WTC11 (cell line): ENCODE results near the gene ADAMTS12. TPM values are rescaled to one million over a fixed set of nuclear protein-coding genes. Genes with fewer than 3 reads are reported as not detected.

Experiments used
- ATAC-seq: fragments of 200-7000 bp; cut with Tn5 transposase; 2 replicates; pipeline ENCODE4 v1.10.0; 2021; ENCODE audit warnings: mild to moderate bottlenecking, moderate library complexity
- CTCF ChIA-PET: fragments of 300-600 bp; sonication (Branson Sonifier 250); formaldehyde crosslinking; loops from one replicate; lab custom pipeline; 2021; ENCODE audit warnings: antibody characterized with exemption; lab: Charles Lee
- POLR2A ChIA-PET: fragments of 350-600 bp; sonication (Branson Sonifier 250); formaldehyde crosslinking; loops from one replicate; lab custom pipeline; 2021; ENCODE audit warnings: antibody characterized with exemption; lab: Charles Lee
- DNase-seq: peaks from one replicate; pipeline ENCODE4 v3.0.0; 2021; ENCODE audit warnings: low spot score
- H3K27ac Mint-ChIP-seq: 2 replicates; pipeline ENCODE4 v1.8.0; 2021; ENCODE audit warnings: mixed read lengths
- H3K27me3 Mint-ChIP-seq: 2 replicates; pipeline ENCODE4 v1.8.0; 2021; ENCODE audit warnings: low read depth, mild to moderate bottlenecking, moderate library complexity, mixed read lengths
- H3K36me3 Mint-ChIP-seq: 2 replicates; pipeline ENCODE4 v1.8.0; 2021; ENCODE audit warnings: mixed read lengths
- H3K4me1 Mint-ChIP-seq: 2 replicates; pipeline ENCODE4 v1.8.0; 2022; ENCODE audit warnings: mixed read lengths
- H3K4me3 Mint-ChIP-seq: 2 replicates; pipeline ENCODE4 v1.8.0; 2021; ENCODE audit warnings: mild to moderate bottlenecking, moderate library complexity, mixed read lengths
- H3K9me3 Mint-ChIP-seq: 2 replicates; pipeline ENCODE4 v1.8.0; 2021; ENCODE audit warnings: mixed read lengths
- ARID4B ChIP-seq: sonication (generic); formaldehyde crosslinking; IDR thresholded peaks from 2 replicates; pipeline ENCODE4 v1.8.0; 2023; ENCODE audit warnings: missing genetic modification reagents, mild to moderate bottlenecking, borderline replicate concordance
- ATF1 ChIP-seq: sonication (generic); formaldehyde crosslinking; IDR thresholded peaks from 2 replicates; pipeline ENCODE4 v1.8.1; 2023; ENCODE audit warnings: mild to moderate bottlenecking, moderate library complexity, missing genetic modification reagents
- E2F5 ChIP-seq: sonication (generic); formaldehyde crosslinking; IDR thresholded peaks from 2 replicates; pipeline ENCODE4 v1.8.1; 2022; ENCODE audit warnings: mild to moderate bottlenecking, moderate library complexity, missing genetic modification reagents
- EMX1 ChIP-seq: fragments of 250-450 bp; sonication (Bioruptor Pico); IDR thresholded peaks from 2 replicates; pipeline ENCODE4 v1.8.0; 2021; ENCODE audit warnings: mild to moderate bottlenecking
- FOXJ3 ChIP-seq: sonication (generic); formaldehyde crosslinking; IDR thresholded peaks from 2 replicates; pipeline ENCODE4 v1.9.0; 2021; ENCODE audit warnings: missing genetic modification reagents, mild to moderate bottlenecking, borderline replicate concordance
- GTF2I ChIP-seq: fragments of 250-450 bp; sonication (Bioruptor Pico); conservative IDR thresholded peaks from 2 replicates; pipeline ENCODE4 v1.4.0; 2021; ENCODE audit warnings: mild to moderate bottlenecking
- MLX ChIP-seq: sonication (generic); formaldehyde crosslinking; IDR thresholded peaks from 2 replicates; pipeline ENCODE4 v1.8.1; 2023; ENCODE audit warnings: mild to moderate bottlenecking, missing genetic modification reagents, moderate library complexity
- RELA ChIP-seq: sonication (generic); formaldehyde crosslinking; IDR thresholded peaks from 2 replicates; pipeline ENCODE4 v1.8.1; 2022; ENCODE audit warnings: missing genetic modification reagents, mild to moderate bottlenecking, borderline replicate concordance
- SMAD3 ChIP-seq: sonication (generic); formaldehyde crosslinking; IDR thresholded peaks from 2 replicates; pipeline ENCODE4 v1.8.0; 2022; ENCODE audit warnings: missing genetic modification reagents, mild to moderate bottlenecking, borderline replicate concordance
- SMAD4 ChIP-seq: sonication (generic); formaldehyde crosslinking; IDR thresholded peaks from 2 replicates; pipeline ENCODE4 v1.8.0; 2022; ENCODE audit warnings: mild to moderate bottlenecking, missing genetic modification reagents
- STAT6 ChIP-seq: sonication (generic); formaldehyde crosslinking; conservative IDR thresholded peaks from 2 replicates; pipeline ENCODE4 v1.8.1; 2023; ENCODE audit warnings: mild to moderate bottlenecking, low read depth, missing genetic modification reagents, moderate library complexity
- USF1 ChIP-seq: sonication (generic); formaldehyde crosslinking; IDR thresholded peaks from 2 replicates; pipeline ENCODE4 v1.8.0; 2022; ENCODE audit warnings: mild to moderate bottlenecking, missing genetic modification reagents
- ZMAT4 ChIP-seq: fragments of 250-450 bp; sonication (Bioruptor Pico); IDR thresholded peaks from 2 replicates; pipeline ENCODE4 v1.9.0; 2021; ENCODE audit warnings: mild to moderate bottlenecking
- ZNF219 ChIP-seq: sonication (generic); formaldehyde crosslinking; IDR thresholded peaks from 2 replicates; pipeline ENCODE4 v1.8.0; 2023; ENCODE audit warnings: missing genetic modification reagents, mild to moderate bottlenecking, borderline replicate concordance
- ZNF425 ChIP-seq: fragments of 250-450 bp; sonication (Bioruptor Pico); conservative IDR thresholded peaks from 2 replicates; pipeline ENCODE4 v1.9.0; 2021; ENCODE audit warnings: mild to moderate bottlenecking
- ZNF512 ChIP-seq: sonication (generic); formaldehyde crosslinking; IDR thresholded peaks from 2 replicates; pipeline ENCODE4 v1.8.1; 2022; ENCODE audit warnings: missing genetic modification reagents, borderline replicate concordance
- ZNF532 ChIP-seq: fragments of 250-450 bp; sonication (Bioruptor Pico); IDR thresholded peaks from 2 replicates; pipeline ENCODE4 v1.9.0; 2021; ENCODE audit warnings: mild to moderate bottlenecking, borderline replicate concordance
- total RNA-seq: library from RNA; stranded (reverse); gene quantifications from 3 replicates; pipeline ENCODE4 v1.2.3, GENCODE V29; 2021

ADAMTS12 gene
- total RNA-seq, 1 experiment from 2014 or later, result 13.5 TPM

GRCh38 chr5:33479311-33479710, 412.5 kb downstream of the ADAMTS12 start (continued):
- TF ChIP-seq ZNF532 (CRISPR knock-in tag) (no peak), SMAD4 (CRISPR knock-in tag) (no peak), USF1 (CRISPR knock-in tag) (no peak), MLX (no peak)
- TF ChIP-seq, all 79 proteins: peak for 0

- H3K4me1 Mint-ChIP-seq, result peaks cover 40% of the 10 kb centered on the region
- peaks cover 17% of the 10 kb centered on the region for H3K9me3 Mint-ChIP-seq
- peaks cover 59% of the 10 kb centered on the region for H3K36me3 Mint-ChIP-seq
- ATAC-seq (no peak), DNase-seq (no peak)
- CTCF ChIA-PET, result no interaction called here
- no peaks in the 10 kb centered on the region for H3K27me3 Mint-ChIP-seq
- POLR2A ChIA-PET, result no interaction called here
- H3K27ac Mint-ChIP-seq, result no peak overlapping the region
- no peak overlapping the region for H3K4me3 Mint-ChIP-seq
- TF ChIP-seq GTF2I (CRISPR knock-in tag) (no peak), E2F5 (CRISPR knock-in tag) (no peak), ZNF512 (CRISPR knock-in tag) (no peak), FOXJ3 (CRISPR knock-in tag) (no peak), ARID4B (CRISPR knock-in tag) (no peak), STAT6 (no peak), SMAD3 (CRISPR knock-in tag) (no peak), ATF1 (CRISPR knock-in tag) (no peak), EMX1 (CRISPR knock-in tag) (no peak), ZMAT4 (CRISPR knock-in tag) (no peak), ZNF219 (CRISPR knock-in tag) (no peak), RELA (CRISPR knock-in tag) (no peak), ZNF425 (CRISPR knock-in tag) (no peak)
These were observed 414.0 kb downstream of the ADAMTS12 start for GRCh38 chr5:33477816-33478215.
